HG03108 (cell line): ENCODE results near the gene TMEM72.
A peak's percentile ranks its signal among the peaks of the same experiment; 100 is the strongest.

Experiments used
- ATAC-seq: cut with Tn5 transposase; IDR thresholded peaks from one replicate; pipeline ENCODE4 v1.9.1; 2021; ENCODE audit warnings: moderate library complexity; ENCODE audit not compliant: unreplicated experiment

TMEM72 gene

DNA sequence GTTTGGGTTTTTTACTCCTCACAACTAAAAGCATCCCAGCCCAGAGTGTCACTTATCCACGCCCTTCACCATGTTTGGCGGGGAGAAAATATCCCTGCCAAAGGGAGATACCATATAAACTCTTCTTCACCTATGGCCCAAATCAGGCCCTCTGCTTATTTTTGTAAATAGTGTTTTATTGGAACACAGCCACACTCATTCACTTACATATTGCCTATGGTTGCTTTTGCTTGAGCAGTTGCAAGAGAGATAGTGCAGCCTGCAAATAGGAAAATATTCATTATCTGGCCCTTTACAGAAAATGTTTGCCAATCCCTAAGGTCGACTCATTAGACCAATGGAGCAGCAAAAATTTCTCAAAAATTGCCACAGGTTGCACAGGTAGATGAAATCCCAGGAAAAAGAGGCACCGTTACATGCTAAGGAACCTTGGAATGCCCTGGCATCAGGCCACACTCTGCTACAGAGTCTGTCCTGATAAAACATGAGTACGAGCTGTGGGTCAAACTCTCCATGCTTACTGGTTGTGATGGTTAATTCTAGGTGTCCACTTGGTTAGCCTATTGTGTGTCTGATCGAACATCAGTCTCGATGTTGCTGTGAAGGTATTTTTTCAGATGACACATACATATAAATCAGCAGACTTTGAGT, 40.6 kb downstream of the TMEM72 start:
- no peak for ATAC-seq

DNA sequence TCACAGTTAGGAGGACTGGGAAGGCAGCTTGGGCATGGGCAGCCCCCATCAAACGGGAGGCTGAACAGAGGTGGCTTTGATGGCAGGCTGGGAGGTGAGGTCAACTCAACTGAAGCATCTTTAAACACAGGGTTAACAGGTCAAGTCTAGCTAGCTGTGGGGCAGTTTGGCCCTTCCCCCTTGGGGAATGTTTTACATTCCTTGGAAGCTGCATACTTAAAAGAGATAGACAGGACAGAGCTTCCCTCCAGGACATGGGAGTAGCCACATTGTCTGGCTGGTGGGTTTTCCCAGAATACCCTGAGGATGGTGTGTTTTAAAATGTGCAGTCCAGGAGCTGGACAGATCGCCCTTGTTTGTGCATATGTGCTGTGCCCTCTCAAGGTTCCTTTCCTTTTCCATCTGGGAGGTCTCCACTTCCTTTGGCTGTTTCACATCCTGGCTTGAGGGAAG, 41.7 kb downstream of the TMEM72 start:
- no peak for ATAC-seq

DNA sequence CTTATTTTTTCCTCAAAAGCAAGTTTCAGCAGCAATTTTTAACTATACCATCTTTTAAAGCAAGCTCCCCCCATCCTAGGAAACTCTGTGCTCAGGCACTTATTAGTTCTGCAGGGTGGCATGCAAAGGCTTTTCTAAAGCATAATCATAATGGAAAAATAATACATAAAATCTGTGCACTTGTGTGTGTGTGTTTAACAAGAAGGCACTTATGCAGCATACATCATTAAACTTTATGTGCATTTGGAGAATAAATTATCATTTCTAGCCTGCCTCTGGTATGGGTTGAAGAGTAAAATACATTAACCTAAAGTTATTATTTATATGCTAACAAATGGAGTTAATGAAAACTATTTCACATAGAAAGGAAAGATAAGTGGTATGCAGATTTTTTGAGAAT, 42.9 kb downstream of the TMEM72 start:
- no peak for ATAC-seq

DNA sequence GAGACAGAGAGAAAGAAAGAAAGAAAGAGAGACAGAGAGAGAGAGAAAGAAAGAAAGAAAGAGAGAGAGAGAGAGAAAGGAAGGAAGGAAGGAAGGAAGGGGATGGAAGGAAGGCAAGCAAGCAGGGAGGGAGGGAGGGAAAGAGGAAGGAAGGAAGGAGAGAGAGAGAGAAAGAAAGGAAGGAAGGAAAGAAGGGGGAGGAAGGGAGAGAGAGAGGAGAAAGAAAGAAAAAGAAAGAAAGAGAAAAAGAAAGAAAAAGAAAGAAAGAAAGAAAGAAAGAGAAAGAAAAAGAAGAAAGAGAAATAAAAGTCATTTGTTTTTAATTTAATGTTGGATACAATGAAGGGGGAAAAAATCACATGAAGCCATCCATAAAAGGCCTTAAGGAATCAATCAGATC, 43.8 kb downstream of the TMEM72 start:
- ATAC-seq, result no peak

DNA sequence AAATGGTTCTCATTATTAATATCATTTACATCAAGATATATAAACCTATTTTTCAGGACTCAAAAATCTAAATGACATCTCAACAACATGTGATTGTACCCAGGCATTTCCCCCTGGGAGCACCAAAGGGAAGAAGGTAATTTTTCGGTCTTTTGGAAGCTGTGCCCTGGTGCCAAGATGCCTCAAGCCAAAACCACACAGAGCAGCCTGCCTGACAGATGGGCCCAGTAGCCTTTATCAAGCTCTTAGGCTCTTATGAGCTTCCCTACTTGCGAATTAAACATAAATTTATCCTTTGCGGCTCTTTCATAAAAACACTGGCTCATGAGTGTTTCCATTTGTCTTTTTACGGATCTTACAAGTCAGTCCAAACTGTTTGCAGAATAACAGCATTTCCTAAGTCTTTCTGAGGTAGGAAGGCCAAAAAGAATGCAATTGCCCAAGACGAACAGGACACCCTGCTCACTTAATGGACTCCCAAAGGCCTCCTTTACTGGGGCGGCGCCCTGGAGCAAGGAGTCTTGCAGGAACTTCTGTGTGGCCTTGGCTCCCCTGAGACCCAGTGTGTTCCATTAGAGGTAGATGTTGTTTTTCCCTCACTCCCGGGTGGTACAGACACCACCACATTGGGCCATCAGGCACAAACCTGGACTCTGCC, 44.4 kb downstream of the TMEM72 start:
- no peak for ATAC-seq

DNA sequence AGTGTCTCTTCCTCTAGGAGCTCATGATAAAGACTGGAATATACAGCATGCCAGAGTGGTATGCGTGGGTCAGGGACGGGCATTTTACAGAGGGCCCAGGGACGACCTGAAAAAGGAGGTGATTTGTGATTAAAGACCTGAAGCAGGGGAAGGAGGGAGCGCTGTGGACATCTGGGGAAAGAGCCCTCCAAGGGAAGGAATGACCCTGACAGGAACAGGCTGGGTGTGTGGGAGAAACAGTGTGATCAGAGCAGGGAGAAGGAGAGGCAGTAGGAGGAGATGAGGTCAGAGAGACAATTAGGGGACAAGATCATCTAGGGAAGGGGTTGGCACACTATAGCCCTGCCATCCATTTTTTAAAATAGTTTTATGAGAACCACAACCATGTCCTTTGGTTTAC, 45.1 kb downstream of the TMEM72 start:
- no peak for ATAC-seq

DNA sequence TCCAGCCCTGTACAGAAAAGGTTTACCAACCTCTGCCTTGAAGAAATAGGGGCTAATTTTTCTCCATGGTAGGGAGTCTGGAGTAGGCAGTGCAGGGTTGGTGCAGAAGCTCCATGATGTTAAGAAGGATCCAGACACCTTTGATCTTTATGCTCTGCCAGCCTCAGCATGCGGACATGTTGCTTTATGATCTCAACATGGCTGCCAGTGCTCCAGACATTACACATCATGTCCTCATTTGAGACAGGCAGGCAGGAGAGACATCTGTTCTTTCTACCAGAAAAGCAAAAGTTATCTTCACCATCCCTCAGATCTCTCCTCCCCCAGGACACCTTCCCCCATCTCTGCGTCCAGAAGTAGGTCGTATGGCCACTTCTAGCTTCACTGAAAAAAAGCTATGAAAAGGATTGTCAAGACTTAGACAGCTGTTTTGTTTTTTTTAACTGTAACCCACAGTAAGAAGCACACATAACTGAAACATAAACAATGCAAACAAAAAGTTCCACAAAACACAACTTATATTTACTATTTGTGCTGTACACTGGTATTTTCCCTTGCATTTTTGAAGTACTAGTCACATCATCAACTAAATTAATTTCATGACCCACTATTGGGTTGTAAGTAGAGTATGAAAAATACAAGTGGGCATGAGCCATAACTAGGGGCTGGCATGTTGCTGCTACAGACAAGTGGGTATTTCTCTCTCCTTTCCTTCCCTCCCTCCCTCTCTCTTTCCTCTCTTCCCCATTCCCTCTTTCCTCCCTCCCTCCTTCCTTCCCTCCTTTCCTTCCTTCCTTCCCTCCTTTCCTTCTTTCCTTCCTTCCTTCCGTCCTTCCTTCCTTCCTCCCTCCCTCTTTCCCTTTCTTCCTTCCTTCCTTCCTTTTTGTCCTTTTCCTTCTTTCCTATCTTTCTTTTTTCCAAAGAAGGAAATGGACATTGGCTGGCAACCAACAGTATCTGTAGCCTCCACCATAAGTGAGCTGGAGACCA, 45.9 kb downstream of the TMEM72 start:
- ATAC-seq, result no peak

DNA sequence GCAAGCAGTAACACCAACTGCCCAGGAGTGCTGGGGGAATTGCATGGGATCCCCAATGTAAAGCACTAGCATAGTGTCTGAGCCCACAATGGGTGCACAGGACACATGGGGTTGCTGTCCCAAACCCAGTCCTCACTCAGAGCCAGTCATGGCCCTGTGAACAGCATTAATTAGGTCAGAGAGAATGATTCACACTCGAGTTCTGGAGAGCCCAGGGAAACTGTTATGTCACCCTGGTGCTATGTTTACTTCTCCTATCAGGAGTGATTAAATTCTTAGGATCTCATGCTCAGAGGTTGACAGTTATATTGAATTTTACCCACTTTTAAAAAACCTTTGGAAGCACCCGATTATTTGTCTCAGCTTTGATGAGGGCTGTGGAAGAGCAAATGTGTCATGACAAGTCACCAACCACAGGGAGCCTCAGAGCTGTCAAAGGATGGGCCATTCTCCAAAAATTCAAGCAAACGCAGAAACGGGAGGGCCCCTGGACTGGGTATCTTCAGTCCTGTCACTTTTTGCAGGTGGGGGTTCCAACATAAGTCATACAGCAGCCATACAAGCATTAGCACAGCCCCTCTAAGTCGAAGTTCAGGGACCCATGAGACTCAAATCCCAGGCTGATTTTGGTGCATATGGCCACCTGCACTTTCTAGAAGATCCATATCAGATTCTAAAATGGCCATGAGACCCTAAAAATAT, 47.2 kb downstream of the TMEM72 start:
- no peak for ATAC-seq

DNA sequence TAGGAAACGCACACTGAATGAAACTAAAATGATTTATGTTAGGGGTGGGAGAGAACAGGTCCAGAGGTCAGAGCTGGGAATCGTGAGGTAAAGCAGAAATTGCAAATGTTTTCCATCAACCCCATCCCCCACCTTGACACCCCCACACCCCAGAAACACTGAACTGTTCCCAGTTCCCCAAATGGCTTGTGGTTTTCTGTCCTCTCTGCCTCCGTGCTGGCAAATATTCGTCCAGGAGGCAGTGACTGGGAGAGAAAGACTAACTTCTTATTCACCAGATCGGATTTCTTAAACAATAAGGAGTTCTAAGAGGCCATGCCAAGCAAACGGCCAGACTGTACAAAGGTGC, 47.7 kb downstream of the TMEM72 start:
- no peak for ATAC-seq

DNA sequence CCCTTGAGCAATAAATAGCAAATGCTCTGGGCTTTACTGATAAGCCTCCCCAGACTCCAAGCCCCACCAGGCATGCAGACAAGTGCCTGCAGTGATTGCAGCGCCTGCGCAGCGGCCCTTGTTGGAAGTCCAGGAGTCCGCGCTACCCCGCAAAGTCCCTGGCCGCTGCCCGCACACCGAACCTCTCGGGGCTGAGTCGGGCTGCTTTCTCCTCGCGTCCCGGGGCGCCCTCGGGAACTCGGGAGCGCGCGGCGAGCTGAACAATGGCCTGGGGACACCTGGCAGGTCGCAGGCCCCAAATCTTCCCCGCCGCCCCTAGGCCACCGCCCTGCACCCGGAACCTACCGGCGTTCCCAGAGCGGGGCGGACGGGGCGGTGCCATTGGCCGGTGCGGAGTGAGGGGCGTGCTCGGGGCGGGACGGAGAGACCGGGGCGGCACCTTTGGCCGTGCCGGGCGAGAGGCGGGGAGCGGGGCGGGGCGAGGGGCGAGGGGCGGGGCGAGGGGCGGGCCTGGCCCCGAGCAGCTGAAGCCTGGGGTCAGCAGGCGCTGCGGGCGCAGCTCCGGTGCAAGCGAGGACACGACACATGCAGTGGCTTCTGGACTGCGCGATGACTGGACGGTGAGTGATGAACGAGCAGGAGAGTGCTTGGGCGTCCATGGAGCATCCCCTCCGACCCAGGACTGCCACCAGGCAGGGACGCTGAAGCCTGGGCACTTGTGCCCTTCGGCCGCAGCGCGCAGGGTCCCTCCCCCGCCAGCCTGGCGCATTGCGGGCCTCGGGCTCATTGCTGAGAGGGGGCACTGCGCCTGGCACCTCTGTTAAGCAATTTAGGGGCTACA, 48.3 kb downstream of the TMEM72 start, which contains the start of gene RASSF4:
TSS of gene RASSF4 (plus strand) at position 556 of the 841 bp plus-strand sequence. CDS start 10,401 bp downstream, outside the sequence.
- ATAC-seq, result peak; percentile 96

DNA sequence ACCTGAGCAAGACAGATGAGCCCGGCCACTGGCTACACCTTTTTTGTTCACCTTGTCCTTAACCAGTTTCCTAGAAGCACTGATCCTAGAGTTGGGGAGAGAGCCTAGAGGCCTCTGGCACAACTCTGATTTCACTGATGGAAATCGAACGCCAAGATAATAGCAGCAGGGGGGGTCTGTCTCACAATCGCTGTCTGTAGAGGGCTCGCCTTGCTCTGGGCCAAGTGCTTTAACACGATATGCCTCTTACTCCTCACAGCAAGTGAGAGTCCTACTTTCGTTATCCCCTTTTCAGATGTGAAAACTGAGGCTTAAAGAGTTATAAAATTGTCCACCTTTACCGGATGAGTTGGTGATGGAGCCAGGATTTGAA, 48.9 kb downstream of the TMEM72 start:
- no peak for ATAC-seq

DNA sequence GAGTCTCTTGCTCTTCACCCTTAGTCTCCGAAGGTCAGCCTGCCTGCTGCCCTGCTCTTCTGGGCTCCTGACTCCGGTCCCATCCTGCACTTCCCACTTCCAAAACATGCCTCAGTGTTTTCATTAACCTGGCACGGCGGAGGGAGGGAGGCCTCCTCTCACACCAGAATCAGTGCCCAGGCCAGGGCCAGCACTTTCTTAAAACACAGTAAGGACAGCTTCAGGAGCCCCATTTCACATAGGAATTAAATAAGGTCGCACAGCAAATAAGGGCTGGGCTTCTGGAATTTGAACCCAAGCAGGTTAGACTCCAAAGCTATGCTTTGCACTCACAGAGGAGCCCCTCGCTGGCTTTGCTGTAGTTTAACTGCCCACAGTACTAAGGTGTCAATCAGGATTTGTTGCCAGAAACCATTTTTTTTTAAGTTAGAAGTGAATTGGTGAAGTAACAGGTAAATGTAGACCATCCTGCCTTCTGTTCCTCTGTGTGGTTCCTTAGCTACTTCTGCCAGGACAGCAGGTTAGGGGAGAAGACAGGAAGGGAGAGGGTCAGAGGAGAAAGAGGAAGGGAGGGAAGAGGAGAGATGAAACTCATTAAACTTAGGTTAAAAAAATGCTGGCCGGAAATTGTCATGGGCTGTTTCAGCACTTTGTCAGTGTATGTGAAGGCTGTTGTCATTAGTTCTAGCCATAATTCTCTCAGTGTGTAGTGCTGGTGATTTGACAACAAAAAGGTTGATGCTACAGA, 49.5 kb downstream of the TMEM72 start:
- ATAC-seq, result no peak

DNA sequence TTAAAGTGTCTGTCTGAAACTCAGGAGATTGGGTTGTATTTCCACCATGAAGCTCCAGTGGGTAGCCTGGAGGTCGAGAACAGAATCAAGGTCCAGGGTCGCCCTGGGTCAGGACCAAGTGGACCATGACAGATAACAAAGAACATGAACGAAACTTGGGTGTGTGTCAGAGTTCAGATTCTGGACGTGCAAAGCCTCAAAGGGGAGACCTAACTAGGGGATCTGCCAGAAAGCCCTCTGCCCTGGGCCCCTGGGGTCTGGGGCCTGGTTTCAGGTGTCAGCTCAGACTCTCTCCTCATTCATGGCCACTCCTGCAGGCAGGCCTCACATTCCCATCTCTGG, 50.1 kb downstream of the TMEM72 start:
- no peak for ATAC-seq

DNA sequence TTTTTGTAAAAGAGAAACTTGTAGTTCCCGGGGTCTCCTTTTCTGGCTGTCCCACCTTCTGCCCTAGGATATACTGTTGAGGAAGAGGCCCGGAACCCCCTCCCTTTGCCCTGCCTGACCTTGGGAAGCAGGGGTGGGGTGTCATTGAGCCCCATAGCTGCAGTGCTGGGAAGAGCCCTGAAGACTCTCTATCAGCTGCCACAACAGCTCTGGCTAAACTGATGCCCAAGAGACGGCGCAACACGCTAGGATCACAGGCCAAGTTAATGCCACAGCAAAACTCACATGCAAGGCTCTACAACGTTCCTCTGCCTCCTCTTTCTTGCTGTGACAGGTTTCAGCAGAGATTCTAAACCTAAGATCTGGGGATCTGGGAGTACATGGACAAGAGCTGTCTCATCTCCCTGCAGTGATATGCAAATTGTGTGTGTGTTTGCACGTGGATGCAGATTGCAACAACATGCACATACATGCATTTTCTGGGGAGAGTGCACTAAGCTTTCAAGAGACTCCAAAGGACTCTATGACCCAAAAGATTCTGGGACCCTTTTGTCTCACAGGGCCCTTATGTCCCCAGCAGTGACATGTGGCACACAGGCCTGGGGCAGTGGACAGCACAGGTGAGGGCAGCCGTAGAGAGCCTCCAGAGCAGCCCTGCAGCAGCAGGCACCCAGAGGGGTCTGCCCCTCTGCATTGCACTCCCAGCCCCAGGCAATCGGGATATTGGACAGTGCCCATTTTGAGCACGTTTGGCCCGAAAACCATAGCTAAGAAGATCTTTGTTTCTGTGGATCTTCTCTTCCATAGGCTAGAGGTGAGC, 51.0 kb downstream of the TMEM72 start:
- no peak for ATAC-seq

DNA sequence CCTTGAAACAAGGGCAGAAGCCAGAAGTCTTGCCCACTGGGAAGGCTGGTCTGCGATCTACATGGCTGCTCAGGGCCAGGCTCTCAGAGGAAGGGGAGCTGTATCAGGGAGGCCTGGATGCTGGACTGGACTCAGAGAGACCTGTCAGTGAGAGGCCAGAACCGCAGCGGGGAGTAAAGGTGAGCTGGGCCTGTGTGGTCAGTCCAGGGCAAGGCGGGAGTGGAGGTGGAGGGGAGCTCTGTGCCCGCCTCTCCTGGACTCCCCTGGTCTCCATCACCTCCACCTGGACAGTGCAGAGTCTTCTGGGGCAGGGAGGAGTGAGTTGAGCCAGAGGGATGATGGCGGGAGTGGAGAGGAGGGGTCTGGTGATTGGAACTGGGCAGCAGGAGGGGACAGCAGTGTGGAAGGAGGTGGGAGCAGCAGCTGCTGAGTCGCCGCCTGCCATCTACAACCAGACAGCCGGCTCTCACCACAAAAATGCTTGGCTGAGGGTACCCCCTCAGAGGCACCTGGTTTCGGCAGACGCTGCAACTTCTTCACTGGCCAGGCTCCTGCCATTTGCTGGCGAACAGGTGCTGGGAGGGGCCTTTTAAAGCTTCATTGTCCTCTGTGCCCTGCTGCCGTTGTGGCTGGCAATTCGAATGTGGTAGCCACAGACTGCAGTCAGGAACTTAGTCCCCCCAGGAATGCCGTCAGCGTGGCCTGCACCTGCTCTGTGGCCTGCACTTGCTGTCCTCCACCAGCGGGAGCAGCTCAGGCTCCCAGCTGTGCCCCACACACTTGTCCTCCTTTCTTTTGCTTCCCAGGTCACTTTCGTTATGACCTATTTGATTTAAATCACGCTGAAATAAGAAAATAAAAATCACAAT, 52.0 kb downstream of the TMEM72 start:
- ATAC-seq, result no peak

DNA sequence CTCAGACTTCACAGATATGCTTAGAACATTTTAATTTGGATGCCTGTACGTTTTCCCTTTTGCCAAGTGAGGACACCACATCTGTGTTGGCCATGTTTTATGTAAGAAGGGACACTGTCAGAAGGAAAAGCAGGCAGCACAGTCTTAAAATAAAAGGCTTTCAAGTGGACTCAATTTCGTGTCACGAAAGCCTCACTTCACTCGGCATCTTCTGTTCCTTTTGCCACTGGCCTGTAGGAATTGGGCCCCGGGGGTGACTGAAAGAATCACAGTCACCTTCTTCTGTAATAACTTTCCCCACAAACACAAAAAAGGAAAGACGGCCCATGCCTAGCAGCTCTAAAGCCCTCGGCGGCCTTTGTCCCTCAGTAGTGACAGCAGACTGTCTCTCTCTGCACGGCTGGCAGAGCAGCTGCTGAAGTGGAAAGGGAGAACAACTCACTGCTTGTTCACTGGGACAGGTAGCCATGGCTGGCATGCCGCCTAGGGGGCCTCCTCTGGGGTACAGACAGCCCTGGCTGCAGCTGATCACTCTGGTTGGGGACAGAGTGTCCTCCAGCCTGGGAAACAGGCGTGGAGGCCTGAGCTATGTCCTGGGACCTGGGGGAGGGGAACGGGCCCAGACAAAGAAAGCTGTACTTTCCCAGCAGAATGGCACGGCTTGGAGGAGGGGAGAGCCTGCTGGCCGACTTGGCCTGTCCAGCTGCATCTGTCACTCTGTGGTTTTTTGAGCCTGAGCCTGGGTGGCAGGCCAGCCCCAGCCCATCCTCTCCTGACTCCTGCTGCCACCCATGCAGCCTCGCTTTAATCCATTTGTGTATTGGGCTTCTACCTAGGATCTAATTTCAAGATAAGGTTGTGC, 52.9 kb downstream of the TMEM72 start:
- no peak for ATAC-seq

DNA sequence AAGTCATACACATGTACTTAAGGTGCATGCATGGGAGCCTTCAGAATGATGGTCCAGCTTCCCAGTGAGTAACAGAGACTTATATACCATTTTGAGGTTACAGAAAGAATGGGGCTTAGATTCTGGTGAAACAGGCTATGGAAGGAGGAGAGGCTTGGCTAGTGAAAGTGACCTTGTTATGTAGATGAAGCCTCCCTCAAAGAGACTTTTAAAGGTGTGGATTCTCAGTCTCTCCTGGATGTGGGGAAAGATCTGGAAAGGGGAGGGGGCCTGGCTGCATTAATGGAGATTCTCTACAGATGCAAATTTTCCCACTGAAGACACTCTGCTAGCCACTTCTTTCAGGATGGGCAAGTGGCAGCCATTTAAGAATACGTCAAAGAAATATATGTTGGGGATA, 54.0 kb downstream of the TMEM72 start:
- no peak for ATAC-seq
